ENCODE measurements around the gene LPAR2.
"Not testable (repeated sequence)": the region's sequence is repeated elsewhere in the genome, so short reads cannot be mapped to it uniquely, and the experiment has no call there.

Gene LPAR2

DNA sequence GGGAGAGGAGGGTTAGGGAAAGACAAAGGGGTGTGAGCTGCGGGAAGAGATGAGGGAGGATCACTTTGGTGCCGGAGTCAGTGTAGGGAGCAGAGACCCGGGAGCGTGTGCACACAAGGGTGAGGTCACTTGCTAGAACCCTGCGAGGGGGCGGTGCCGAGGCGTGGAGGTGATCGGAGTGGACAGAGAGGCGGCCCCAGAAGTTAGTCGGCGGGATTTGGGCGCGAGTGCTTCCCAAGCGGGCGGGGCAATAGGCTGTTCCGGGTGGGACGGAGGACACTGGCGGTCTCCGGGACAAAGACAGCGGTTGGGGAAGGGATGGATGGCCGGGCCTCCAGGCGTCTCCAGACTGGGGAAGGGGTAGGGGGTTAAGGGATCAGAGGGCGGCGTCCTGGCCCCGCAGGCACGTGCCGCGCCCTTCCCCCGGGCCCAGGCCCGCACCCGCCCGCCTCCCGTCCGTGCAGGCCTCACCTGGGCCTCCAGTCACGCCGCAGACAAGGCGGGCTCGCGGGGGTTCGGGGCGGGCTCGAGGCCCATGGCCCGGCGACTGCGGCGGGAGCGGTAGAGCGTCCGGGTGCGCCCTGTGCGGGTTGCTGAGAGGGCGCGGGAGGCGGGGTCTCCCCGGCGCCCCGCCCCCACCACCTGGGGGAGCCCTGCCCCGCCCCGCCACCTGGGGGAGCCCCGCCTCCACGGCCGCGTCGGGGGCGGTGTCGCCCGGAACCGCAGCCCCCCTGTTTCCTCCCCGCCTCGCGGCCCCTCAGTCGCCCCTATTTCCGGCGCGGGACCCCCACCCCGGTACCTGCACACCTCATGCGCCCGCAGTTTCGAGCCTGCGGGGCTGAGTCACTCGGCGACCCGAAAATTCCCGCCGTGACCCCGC, at the start of gene LPAR2:
LPAR2 (minus strand) TSS at position 600 of the 880 bp plus-strand sequence. CDS start 945 bp downstream, outside the sequence.
- peak; percentile 49 for DNase-seq (ENCODE audit: extremely low read depth in 1 of 2, low read depth in 1 of 2)

DNA sequence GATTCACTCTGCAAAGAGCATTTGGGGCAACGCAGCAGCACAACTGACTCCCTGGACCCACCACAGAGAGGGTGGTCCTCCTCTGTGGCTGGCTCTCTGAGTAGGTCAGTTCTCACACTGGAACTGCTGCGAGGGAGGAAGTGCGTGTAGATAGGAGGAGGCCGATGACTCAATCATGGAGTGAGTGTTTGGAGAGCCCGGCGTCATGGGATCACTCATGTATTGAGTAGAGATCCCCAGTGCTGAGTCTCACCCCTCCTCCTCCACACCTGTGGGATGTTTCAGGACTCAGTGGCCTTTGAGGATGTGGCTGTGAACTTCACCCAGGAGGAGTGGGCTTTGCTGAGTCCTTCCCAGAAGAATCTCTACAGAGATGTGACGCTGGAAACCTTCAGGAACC, 49.6 kb upstream of the LPAR2 start:
- no peak for DNase-seq (ENCODE audit: extremely low read depth in 1 of 2, low read depth in 1 of 2)

DNA sequence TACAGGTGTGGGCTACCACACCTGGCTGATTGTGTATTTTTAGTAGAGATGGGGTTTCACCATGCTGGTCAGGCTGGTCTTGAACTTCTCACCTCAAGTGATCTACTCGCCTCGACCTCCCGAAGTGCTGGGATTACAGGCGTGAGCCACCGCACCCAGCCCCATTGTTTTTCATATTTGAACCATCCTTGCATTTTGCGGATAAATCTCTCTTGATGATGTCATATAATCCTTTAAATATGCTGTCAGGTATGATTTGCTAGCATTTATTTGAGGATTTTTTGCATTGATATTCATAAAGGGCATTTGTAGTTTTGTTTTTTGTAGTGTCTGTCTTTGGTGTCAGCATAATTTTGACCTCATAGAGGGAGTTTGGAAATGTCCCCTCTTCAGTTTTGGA, 46.3 kb upstream of the LPAR2 start:
- no peak for DNase-seq (ENCODE audit: extremely low read depth in 1 of 2, low read depth in 1 of 2)

DNA sequence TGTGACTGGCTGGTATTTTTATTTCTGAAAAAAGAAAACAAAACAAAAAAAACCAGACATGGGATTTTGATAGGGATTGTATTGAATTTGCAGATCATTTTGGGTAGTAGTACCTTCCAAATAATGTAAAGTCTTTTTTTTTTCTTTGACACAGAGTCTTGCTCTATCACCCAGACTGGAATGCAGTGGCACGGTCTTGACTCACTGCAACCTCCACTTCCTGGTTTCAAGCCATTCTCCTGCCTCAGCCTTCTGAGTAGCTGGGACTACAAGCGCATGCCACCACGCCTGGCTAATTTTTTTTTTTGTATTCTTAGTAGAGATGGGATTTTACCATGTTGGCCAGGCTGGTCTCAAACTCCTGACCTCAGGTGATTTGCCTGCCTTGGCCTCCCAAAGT, 44.8 kb upstream of the LPAR2 start:
- DNase-seq (ENCODE audit: extremely low read depth in 1 of 2, low read depth in 1 of 2) = no peak

DNA sequence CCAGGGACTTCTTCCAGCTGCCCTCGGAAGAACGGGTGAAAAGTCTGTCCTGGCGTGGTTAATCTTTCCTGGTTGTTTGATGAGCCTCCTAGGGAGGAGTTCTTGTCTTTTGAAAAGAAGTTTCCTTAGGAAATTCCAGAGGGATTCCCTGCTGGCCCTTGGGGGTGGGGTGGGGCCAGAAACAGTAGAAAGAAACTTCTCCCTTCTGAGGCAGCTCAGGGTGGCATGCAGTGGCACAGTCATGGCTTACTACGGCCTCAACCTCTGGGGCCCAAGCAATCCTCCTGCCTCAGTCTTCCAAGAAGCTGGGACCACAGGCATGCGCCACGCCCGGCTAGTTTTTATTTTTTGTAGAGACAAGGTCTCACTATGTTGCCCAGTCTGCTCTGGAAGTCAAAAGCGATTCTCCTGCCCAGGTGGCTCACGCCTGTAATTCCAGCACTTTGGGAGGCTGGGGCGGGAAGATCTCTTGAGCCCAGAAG, 42.1 kb upstream of the LPAR2 start:
- DNase-seq (ENCODE audit: extremely low read depth in 1 of 2, low read depth in 1 of 2) = no peak

DNA sequence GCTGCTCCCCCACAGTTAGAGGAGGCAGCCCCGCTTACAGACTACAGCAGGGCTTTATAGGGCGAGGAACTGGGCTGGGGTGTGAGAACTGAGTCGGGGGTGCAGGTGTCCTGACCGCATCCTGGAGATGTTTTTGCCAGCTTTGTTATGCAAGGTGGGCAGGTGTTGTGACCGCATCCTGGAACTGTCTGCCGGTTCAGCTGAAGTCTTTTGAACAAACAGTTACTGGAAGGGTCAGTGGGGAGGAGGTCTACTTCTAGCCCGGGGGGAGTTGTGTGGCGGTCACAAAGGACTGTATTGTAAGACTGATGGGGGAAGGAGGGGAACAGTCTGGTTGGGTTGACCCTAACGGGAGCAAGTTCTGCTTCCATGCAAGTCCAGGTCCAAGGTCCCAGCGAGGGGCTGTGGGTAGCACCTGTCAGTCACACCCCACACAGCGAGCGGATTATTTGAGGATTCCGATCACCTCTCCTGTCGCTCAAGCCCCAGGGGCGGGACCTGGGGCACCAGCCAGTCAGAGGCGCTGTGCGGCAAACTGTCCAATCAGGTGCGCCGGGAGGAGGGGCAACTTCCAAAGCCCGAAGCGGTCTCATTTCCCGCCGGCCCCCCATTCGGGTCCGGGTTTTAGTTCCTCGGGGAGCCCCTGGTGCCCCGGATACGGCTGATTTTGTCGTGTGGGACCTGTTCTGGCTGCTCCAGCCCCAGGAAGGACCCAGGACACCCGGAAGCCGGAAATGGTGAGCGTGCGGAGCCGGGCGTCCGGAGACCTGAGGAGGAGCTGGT, 40.4 kb upstream of the LPAR2 start, which contains the start of gene ZNF101:
ZNF101 (plus strand) TSS at position 610 of the 783 bp plus-strand sequence; CDS start at position 735, 125 bp downstream.
- peak; percentile 91 to 98 for DNase-seq (ENCODE audit: extremely low read depth in 1 of 2, low read depth in 1 of 2)

DNA sequence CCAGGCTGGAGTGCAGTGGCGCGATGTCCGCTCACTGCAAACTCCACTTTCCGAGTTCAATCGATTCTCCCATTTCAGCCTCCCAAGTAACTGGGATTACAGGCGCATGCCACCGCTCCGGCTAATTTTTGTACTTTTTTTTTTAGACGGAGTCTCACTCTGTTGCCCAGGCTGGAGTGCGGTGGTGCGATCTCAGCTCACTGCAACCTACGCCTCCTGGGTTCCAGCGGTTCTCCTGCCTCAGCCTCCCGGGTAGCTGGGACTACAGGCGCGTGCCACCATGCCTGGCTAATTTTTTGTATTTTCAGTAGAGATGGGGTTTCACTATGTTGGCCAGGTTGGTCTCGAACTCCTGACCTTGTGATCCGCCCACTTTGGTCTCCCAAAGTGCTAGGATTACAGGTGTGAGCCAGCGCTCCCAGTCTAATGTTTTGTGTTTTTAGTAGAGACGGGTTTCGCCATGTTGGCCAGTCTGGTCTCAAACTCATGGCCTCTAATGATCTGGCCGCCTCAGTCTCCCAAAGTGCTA, 37.5 kb upstream of the LPAR2 start:
- DNase-seq (ENCODE audit: extremely low read depth in 1 of 2, low read depth in 1 of 2) = not testable (repeated sequence)

DNA sequence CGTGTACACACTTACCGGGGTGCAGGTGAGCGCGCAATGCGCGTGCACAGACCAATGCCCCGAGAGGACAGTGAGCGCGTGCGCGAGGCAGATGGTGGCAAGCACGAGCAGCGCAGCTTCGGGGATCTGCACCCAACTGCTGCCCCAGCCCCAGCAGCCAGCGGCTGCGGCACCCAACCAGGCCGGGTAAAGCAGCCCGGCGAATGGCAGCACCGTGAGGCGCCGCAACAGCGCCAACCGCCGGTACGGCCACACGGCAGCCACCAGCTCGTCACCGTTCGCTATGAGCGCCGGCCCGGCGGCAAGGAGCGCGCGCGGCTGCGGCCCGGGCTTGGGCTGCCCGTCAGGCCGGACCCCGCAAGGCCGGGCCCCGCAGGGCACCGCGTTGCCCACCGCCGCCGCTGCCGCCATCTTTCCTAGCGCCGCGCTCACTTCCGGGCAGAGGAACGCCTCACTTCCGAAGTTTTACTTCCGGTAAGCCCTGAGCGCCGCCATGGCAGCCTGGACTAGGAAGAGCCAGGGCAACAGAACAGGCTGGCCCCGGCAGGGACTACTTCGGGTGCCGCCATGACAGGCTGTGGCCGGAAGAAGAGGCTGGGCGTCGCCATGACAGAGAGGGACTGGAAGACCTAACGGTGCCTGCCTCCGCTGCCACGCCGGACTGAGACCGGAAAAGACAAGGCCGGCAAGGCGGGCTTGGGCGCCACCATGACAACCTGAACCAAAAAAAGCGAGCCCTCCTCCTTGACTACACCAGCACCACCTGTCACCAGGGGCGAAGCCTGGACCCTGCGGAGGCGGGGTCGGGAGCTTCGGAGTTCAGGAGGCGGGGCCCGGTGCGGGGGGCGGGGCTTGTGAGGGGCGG, 35.5 kb upstream of the LPAR2 start, which contains the start of gene ATP13A1:
ATP13A1 (minus strand) TSS at position 421 of the 865 bp plus-strand sequence; CDS start at position 411, 10 bp downstream.
- DNase-seq (ENCODE audit: extremely low read depth in 1 of 2, low read depth in 1 of 2) = peak; percentile 78 to 94

DNA sequence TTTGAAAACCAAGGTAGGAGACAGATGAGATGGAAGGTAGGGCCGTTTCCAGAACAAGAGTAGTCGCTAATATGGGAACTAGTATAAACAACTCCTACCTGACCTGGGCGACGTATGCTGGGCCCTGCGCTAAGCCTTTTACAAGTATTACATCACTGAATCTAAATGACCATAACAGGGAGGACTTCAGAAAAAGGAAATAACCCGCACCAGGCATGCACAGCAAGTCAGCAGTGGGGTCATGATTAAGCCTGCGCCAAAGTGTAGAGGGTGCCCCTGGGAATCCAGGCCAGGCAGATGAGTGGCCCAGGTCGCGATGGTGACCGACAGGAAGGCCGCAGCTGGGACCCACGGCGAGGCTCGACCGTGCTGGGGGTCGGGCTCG, 34.8 kb upstream of the LPAR2 start:
- no peak for DNase-seq (ENCODE audit: extremely low read depth in 1 of 2, low read depth in 1 of 2)

DNA sequence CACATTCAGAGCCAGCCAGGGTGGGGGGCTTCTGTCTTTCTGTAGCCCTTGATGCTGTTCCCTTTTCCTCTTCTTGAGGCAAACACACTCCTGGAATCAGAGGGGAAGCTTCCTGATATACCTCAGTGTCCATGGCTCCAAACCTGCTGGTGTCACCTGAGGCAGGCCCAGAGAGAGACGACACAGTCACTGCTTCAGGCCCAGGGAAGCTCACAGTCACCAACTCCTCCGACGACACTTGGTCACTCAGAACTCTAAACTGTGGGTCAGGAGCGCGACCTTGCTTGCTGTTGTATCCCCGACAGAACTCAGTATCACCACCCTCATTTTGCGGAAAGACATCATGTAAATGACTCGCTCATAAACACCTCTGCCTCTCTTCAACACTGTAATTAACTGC, 34.3 kb upstream of the LPAR2 start:
- DNase-seq (ENCODE audit: extremely low read depth in 1 of 2, low read depth in 1 of 2) = no peak

DNA sequence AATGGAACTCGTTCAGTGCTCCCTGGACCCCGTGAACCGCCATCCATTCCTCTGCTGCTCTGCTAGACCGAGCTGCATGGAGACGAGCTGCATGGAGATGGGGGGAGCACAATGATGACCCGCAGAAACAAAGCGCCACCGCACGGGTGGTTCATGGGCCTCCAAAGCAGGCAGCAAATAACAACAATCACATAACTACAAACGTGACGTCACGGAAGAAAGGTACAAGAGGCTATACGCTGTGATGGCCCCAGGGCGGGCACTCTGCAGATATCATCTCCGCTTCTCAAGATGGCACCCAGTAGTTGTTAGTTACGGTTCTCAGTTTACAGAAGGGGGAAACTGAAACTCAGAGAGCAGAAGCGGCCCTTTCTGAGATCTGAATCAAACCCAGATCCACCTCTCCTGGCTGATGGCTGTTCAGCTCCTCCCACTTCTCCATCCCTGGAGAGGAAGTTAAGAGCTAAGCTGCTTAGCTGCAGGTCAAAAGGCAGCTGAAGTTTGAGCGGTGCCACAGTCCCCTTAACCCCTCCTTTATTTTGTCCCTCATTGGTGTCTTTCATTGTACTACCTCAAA, 33.7 kb upstream of the LPAR2 start:
- DNase-seq (ENCODE audit: extremely low read depth in 1 of 2, low read depth in 1 of 2) = peak in 1 of 2 donors; percentile 52

DNA sequence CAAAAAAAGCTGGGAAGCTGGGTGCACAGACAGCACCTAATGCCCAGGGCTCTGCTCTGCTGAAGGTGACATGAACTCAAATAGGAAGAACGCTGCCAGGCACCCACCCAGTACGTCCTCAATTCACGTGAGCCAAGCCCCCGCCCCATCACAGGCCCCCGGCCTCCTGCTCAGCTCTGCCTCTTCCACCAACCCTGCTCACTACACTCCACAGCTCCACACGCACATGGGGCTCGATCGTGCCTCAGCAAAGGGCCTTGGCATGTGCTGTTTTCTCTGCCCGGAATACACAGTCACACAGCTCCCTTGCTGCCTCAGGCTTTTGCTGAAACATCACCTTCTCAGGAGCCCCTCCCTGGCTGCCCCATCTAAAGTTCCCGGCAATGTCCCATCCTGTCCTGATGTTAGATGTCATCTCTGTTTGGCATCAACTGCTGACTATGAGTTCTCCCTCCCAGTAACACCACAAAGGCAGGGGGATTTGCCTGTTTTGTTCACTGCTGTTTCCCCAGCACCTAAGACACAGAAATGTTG, 33.2 kb upstream of the LPAR2 start:
- DNase-seq (ENCODE audit: extremely low read depth in 1 of 2, low read depth in 1 of 2) = no peak

DNA sequence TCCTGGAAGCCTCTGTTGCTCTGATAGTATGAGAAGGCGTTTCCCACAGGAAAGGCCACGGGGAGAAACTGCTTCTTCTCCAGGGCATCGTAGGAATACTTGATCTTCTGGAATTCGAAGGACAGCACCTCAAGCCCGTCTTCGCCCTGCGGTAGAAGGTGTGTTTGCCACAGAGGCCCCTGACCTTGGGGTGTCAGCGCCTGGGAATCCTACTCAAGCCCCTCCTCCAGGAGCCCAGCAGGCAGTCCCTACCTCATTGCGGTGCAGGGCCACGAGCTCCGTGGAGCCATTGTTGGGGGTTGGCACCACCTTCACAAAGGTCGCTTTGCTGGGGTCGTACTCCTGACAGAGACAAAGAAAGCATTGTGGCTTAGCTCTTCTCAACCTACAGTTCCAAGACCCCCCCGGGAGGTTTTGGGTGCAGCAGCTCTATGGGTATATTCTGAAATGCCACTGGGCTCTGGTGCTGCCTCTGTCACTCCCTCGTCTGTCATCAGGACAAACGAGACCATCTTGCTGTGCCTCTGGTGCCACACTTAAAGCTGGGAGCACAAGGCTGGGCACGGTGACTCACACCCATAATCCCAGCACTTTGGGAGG, 31.7 kb upstream of the LPAR2 start:
- no peak for DNase-seq (ENCODE audit: extremely low read depth in 1 of 2, low read depth in 1 of 2)

DNA sequence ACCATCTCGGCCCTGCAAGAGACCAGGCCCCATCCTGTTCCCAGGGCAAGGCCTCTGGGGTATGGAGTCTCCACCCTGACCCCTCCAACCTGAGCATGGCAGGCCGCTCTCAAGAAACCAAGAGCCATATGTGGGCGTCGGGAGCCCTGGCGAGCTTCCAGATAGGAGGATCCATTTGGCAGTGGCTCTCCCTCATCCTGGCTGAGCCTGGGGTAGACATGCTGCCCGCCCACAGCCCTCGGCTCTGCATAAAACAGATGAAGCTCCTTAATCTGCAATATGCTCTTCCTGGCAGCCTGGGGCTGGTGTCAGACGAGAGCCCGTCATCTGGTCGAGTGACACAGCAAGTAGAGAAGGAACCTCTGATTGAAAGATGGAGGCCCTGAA, 29.4 kb upstream of the LPAR2 start:
- DNase-seq (ENCODE audit: extremely low read depth in 1 of 2, low read depth in 1 of 2) = no peak

DNA sequence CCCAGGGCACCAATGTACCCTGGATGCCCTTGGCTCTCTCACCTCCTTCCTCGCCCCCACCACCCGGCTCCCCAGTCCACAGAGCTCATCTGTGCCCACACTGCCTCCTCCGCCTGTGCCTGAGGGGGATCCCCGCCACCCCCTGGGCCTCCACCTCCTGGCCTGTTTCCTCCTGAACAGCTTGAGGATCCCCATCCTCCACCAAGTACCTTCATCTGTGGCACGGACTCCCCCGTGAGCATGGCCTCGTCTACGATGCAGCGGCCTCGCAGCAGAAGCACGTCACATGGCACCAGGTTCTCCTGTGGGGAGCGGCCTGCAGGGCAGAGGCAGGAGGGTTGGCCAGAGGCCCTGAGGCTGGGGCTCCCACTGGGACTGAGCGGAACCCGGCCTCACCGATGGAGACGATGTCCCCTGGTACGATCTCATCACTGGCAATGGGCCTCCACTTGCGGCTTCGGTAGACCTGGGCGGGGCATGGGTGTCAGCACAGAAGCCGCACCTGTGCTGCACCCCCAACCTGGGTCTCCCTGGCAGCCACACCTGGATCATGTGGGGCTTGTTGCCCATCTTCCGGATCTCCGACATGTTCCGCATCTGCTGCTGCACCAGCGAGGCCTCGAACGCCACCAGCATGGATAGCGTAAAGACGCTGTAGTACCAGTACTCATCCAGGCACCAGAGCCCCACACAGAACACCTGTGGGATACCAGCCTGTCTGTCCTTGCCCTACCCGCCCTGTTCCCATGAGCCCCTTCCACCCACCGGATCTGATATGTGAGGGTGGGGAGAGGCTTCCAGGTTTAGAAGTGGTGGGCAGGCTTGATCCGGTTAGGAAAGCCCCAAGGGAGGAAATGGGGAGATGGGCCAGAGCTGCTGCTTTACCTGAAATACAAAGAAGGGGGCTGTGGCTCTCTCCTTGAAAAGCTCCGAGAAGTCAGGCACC, 28.7 kb upstream of the LPAR2 start:
- DNase-seq (ENCODE audit: extremely low read depth in 1 of 2, low read depth in 1 of 2) = no peak

DNA sequence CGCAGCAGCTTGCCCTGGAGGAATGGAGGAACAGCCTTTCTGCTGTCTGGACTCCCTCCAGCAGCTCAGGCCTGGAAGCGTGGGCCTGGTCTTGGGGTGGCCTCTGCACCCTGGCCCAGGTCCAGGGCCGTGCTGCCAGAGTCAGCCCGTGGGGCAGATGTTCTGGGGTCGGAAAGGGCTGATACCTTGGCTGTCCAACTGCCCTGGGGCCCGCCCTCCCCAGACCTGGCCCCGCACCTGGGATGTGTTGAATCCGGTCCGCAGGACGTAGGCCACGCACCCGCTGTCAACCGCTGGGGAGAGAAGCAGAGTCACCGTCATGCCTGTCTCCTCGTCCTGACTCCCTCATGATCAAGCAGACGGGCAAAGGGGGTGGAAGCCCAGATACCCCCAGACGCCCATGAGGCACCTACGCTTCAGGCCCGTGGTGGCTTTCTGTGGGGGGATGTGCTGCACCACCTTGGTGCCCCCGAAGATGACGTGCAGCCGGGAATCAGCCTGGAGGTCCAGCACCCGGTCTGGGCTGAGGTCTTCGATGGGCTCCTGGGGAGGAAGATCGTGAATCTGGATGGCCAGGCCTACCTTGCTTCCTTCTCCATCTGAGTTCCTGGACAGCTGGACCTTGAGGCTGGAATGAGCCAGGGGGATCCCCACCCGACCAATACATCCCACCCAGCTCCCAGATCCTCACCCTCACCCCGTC, 27.8 kb upstream of the LPAR2 start:
- no peak for DNase-seq (ENCODE audit: extremely low read depth in 1 of 2, low read depth in 1 of 2)

DNA sequence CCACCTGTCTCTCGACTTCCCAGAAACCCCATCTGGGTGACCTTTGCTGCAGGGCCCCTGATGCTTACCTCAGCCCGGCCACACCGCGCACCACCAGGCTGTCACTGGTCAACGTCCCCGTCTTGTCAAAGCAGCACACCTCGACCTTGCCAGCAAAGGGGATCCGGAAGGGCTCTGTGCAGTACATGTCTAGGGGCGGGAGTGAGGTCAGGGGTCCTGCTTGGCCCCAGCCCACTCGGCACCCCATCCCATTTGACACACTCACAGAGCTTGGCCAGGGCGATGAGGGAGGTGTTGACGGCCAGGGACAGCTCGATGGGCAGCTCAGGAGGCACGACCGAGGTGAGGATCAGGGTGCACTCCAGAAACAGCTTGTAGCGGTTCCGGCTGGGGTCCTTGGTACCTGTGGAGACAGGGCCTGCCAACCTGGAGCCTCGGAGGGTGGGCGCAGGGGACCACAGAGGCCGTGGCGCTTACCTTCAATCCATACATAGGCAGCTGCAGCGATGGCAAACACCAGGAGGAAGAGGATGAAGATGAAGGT, 27.1 kb upstream of the LPAR2 start:
- no peak for DNase-seq (ENCODE audit: extremely low read depth in 1 of 2, low read depth in 1 of 2)
